ENCODE data around the gene CPN2. TPM values are rescaled to one million over a fixed set of nuclear protein-coding genes. Genes with fewer than 3 reads are reported as not detected.

The CPN2 gene
- total RNA-seq, 1 experiment from 2014 or later = 0.09 TPM

- no peak for TF ChIP-seq FOXK1 (CRISPR knock-in tag; IDR thresholded peaks at IDR 0.05)
- no peak for TF ChIP-seq ZNF121 (CRISPR knock-in tag; IDR thresholded peaks at IDR 0.05)
- TF ChIP-seq, protein P1, sequence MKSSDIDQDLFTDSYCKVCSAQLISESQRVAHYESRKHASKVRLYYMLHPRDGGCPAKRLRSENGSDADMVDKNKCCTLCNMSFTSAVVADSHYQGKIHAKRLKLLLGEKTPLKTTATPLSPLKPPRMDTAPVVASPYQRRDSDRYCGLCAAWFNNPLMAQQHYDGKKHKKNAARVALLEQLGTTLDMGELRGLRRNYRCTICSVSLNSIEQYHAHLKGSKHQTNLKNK (CRISPR knock-in tag; IDR thresholded peaks at IDR 0.05) = no peak
- no peak for TF ChIP-seq AR (CRISPR knock-in tag; IDR thresholded peaks at IDR 0.05)
- TF ChIP-seq MXD4 (CRISPR knock-in tag; IDR thresholded peaks at IDR 0.05; ENCODE audit: borderline replicate concordance) = no peak
- no peak for TF ChIP-seq ZNF396 (CRISPR knock-in tag; IDR thresholded peaks at IDR 0.05; ENCODE audit: borderline replicate concordance)
Observed at GRCh38 chr3:194380326-194380725, 29.2 kb upstream of the CPN2 start (continued).

GRCh38 chr3:194379651-194380050 is 28.5 kb upstream of the CPN2 start:
- Mint-ChIP-seq H3K36me3 (no peaks in the 10 kb centered on the region), H3K4me3 (no peak overlapping the region), H3K27me3 (ENCODE audit: low read depth) (no peaks in the 10 kb centered on the region), H3K9me3 (no peaks in the 10 kb centered on the region), H3K27ac (no peak overlapping the region), H3K4me1 (peaks cover 52% of the 10 kb centered on the region)
- POLR2A ChIA-PET = no interaction called here
- TF ChIP-seq CREM (CRISPR knock-in tag; IDR thresholded peaks at IDR 0.05) = no peak
- no peak for TF ChIP-seq PREB (CRISPR knock-in tag; IDR thresholded peaks at IDR 0.05; ENCODE audit: borderline replicate concordance)
- no peak for TF ChIP-seq TCF7 (CRISPR knock-in tag; IDR thresholded peaks at IDR 0.05; ENCODE audit: low read depth)
- no peak for TF ChIP-seq CTCF (IDR thresholded peaks at IDR 0.05)
- TF ChIP-seq HMGA2 (CRISPR knock-in tag; IDR thresholded peaks at IDR 0.05) = no peak
- no peak for TF ChIP-seq CBFB (CRISPR knock-in tag; IDR thresholded peaks at IDR 0.05; ENCODE audit: low read depth)
- TF ChIP-seq ZBTB21 (CRISPR knock-in tag; IDR thresholded peaks at IDR 0.05; ENCODE audit: borderline replicate concordance) = no peak
- TF ChIP-seq ZNF121 (CRISPR knock-in tag; IDR thresholded peaks at IDR 0.05) = no peak
- TF ChIP-seq ATF1 (CRISPR knock-in tag; IDR thresholded peaks at IDR 0.05) = no peak
- TF ChIP-seq USF2 (CRISPR knock-in tag; IDR thresholded peaks at IDR 0.05) = no peak
- TF ChIP-seq ATF6 (CRISPR knock-in tag; IDR thresholded peaks at IDR 0.05) = no peak
- TF ChIP-seq USF1 (CRISPR knock-in tag; IDR thresholded peaks at IDR 0.05) = no peak
- TF ChIP-seq ELF4 (CRISPR knock-in tag; IDR thresholded peaks at IDR 0.05; ENCODE audit: low read depth) = no peak
- no peak for TF ChIP-seq GABPB1 (CRISPR knock-in tag; IDR thresholded peaks at IDR 0.05)
- TF ChIP-seq, protein P2, sequence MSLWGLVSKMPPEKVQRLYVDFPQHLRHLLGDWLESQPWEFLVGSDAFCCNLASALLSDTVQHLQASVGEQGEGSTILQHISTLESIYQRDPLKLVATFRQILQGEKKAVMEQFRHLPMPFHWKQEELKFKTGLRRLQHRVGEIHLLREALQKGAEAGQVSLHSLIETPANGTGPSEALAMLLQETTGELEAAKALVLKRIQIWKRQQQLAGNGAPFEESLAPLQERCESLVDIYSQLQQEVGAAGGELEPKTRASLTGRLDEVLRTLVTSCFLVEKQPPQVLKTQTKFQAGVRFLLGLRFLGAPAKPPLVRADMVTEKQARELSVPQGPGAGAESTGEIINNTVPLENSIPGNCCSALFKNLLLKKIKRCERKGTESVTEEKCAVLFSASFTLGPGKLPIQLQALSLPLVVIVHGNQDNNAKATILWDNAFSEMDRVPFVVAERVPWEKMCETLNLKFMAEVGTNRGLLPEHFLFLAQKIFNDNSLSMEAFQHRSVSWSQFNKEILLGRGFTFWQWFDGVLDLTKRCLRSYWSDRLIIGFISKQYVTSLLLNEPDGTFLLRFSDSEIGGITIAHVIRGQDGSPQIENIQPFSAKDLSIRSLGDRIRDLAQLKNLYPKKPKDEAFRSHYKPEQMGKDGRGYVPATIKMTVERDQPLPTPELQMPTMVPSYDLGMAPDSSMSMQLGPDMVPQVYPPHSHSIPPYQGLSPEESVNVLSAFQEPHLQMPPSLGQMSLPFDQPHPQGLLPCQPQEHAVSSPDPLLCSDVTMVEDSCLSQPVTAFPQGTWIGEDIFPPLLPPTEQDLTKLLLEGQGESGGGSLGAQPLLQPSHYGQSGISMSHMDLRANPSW (CRISPR knock-in tag; conservative IDR thresholded peaks at IDR 0.05; ENCODE audit: low read depth) = no peak
- TF ChIP-seq ESRRA (CRISPR knock-in tag; IDR thresholded peaks at IDR 0.05; ENCODE audit: borderline replicate concordance) = no peak
- DNase-seq (ENCODE audit: low spot score) = no peak
- CTCF ChIA-PET = interaction anchor here (1.0 kb wide), 1 partner anchor 36 kb away, joined by 3 read pairs; no protein-coding TSS in a partner anchor
- no peak for ATAC-seq

All from WTC11 (cell line).